HCT116 (cell line): ENCODE results near the gene TOP2B. TPM values are rescaled to one million over a fixed set of nuclear protein-coding genes. Genes with fewer than 3 reads are reported as not detected.

Source experiments
- ATAC-seq: fragments of 200-7000 bp; cut with Tn5 transposase; 2 replicates; pipeline ENCODE4 v1.9.1; 2020; ENCODE audit warnings: mild to moderate bottlenecking, moderate library complexity
- BruUV-seq: library from RNA; stranded (reverse); fragments of 400-500 nt; replicated peaks from 2 replicates; lab custom pipeline; 2021; lab: Mats Ljungman, UMichigan
- CTCF ChIA-PET: fragments of 300-600 bp; sonication (Branson Sonifier 250); formaldehyde crosslinking; loops from one replicate; lab custom pipeline; 2021; ENCODE audit warnings: antibody characterized with exemption; lab: Charles Lee
- POLR2A ChIA-PET: fragments of 300-600, 350-600 bp; sonication (Branson Sonifier 250); formaldehyde crosslinking; loops from one replicate; lab custom pipeline; 2021; ENCODE audit warnings: antibody characterized with exemption; lab: Charles Lee
- RAD21 ChIA-PET, 2 experiments: fragments of 300-600 bp; sonication (Branson Sonifier 250); formaldehyde crosslinking; loops; one replicate each; lab custom pipeline; 2023; ENCODE audit warnings: low total read pairs in 2 of 2; ENCODE audit not compliant: uncharacterized antibody in 2 of 2, unreplicated experiment in 2 of 2, low non-redundant PET in 1 of 2; lab: Charles Lee
- DNase-seq: peaks from one replicate; pipeline ENCODE4 v3.0.0-alpha.2; 2010; ENCODE audit warnings: low read depth, low spot score
- H2AFZ ChIP-seq: fragments of 200-600 bp; shearing (Covaris generic), sonication (generic); 2 replicates; pipeline ENCODE4 v1.6.1; 2017; ENCODE audit warnings: low read depth, mixed run types, mixed read lengths, antibody characterized with exemption, low read length; ENCODE audit not compliant: poor library complexity, severe bottlenecking
- H3K27ac ChIP-seq: 2 replicates; pipeline ENCODE4 v1.5.1; 2012; ENCODE audit warnings: low read depth, low read length
- H3K27me3 ChIP-seq: fragments of 200-600 bp; sonication (generic); 2 replicates; pipeline ENCODE4 v1.6.1; 2016; ENCODE audit warnings: mixed run types, low read length, mixed read lengths; ENCODE audit not compliant: insufficient read depth
- H3K36me3 ChIP-seq, 2 experiments: fragments of 200-500 bp in 1 of 2; fragments of 200-600 bp in 1 of 2; sonication (Bioruptor generic) in 1 of 2; sonication (generic) in 1 of 2; 2 replicates each; pipeline versions ENCODE4 v1.5.1 to v1.6.1; 2014 to 2016; ENCODE audit warnings: low read length in 2 of 2, inconsistent platforms in 1 of 2, mixed read lengths in 1 of 2, mixed run types in 1 of 2; ENCODE audit not compliant: insufficient read depth in 2 of 2, control insufficient read depth in 1 of 2
- H3K4me1 ChIP-seq, 2 experiments: fragments of 200-600 bp in 1 of 2; sonication (generic) in 1 of 2; 2 replicates each; pipeline versions ENCODE4 v1.5.1 to v1.6.1; 2012 to 2017; ENCODE audit warnings: low read length in 2 of 2, inconsistent platforms in 1 of 2, mild to moderate bottlenecking in 1 of 2, mixed read lengths in 1 of 2, mixed run types in 1 of 2, moderate library complexity in 1 of 2; ENCODE audit not compliant: insufficient read depth in 2 of 2, control insufficient read depth in 1 of 2
- H3K4me2 ChIP-seq: fragments of 200-600 bp; sonication (generic); 2 replicates; pipeline ENCODE4 v1.6.1; 2017; ENCODE audit warnings: mixed run types, low read length, mixed read lengths
- H3K4me3 ChIP-seq, 2 experiments: fragments of 200-600 bp in 1 of 2; sonication (generic) in 1 of 2; replicated peaks in 1 of 2; 2 replicates each; pipeline ENCODE4 v1.5.1; 2011 to 2016; ENCODE audit warnings: low read length in 2 of 2, control low read depth in 1 of 2, low read depth in 1 of 2, mild to moderate bottlenecking in 1 of 2, mixed read lengths in 1 of 2, mixed run types in 1 of 2
- H3K79me2 ChIP-seq: fragments of 200-600 bp; sonication (generic); 2 replicates; pipeline ENCODE4 v1.6.1; 2017; ENCODE audit warnings: mild to moderate bottlenecking, mixed run types, low read length, moderate library complexity, mixed read lengths; ENCODE audit not compliant: insufficient read depth
- H3K9ac ChIP-seq: fragments of 200-600 bp; sonication (generic); 2 replicates; pipeline ENCODE4 v1.6.1; 2016; ENCODE audit warnings: low read length, mixed read lengths
- H3K9me2 ChIP-seq: fragments of 200-600 bp; sonication (generic), shearing (Covaris generic); 2 replicates; pipeline ENCODE4 v1.6.1; 2017; ENCODE audit warnings: mixed run types, mild to moderate bottlenecking, moderate library complexity; ENCODE audit not compliant: insufficient read depth
- H3K9me3 ChIP-seq, 2 experiments: fragments of 200-500 bp in 1 of 2; fragments of 200-600 bp in 1 of 2; sonication (Bioruptor generic) in 1 of 2; sonication (generic) in 1 of 2; 2 replicates each; pipeline ENCODE4 v1.6.1; 2014 to 2017; ENCODE audit warnings: low read length in 2 of 2, mixed read lengths in 2 of 2, inconsistent platforms in 1 of 2, low read depth in 1 of 2, mild to moderate bottlenecking in 1 of 2, mixed run types in 1 of 2, moderate library complexity in 1 of 2; ENCODE audit not compliant: control insufficient read depth in 1 of 2, insufficient read depth in 1 of 2
- H4K20me1 ChIP-seq: fragments of 200-600 bp; sonication (generic), shearing (Covaris generic); 2 replicates; pipeline ENCODE4 v1.6.1; 2017; ENCODE audit warnings: mixed run types, mild to moderate bottlenecking, moderate library complexity; ENCODE audit not compliant: insufficient read depth
- ATF3 ChIP-seq: IDR thresholded peaks from 2 replicates; pipeline ENCODE4 v1.6.1; 2012
- CBX3 ChIP-seq: IDR thresholded peaks from 2 replicates; pipeline ENCODE4 v1.6.1; 2012; ENCODE audit warnings: low read depth
- EGR1 ChIP-seq: IDR thresholded peaks from 2 replicates; pipeline ENCODE4 v1.6.1; 2012; ENCODE audit warnings: low read depth
- EZH2 ChIP-seq: fragments of 200-600 bp; sonication (generic); IDR thresholded peaks from 2 replicates; pipeline ENCODE4 v1.6.1; 2017; ENCODE audit warnings: antibody characterized with exemption, mixed run types
- MAX ChIP-seq: IDR thresholded peaks from 2 replicates; pipeline ENCODE4 v1.6.1; 2012
- POLR2A ChIP-seq: IDR thresholded peaks from 2 replicates; pipeline ENCODE4 v1.7.0; 2011; ENCODE audit warnings: borderline replicate concordance; ENCODE audit not compliant: insufficient read depth, insufficient read length; ENCODE audit errors: extremely low read depth
- SIN3A ChIP-seq: IDR thresholded peaks from 2 replicates; pipeline ENCODE4 v1.6.1; 2012; ENCODE audit warnings: low read depth
- SP1 ChIP-seq: IDR thresholded peaks from 2 replicates; pipeline ENCODE4 v1.6.1; 2012; ENCODE audit warnings: low read depth
- YY1 ChIP-seq: IDR thresholded peaks from 2 replicates; pipeline ENCODE4 v1.6.1; 2011; ENCODE audit warnings: low read length, low read depth, moderate library complexity, mild to moderate bottlenecking; ENCODE audit not compliant: insufficient replicate concordance; ENCODE audit errors: extremely low read depth
- ZFX ChIP-seq: fragments of 450-650 bp; IDR thresholded peaks from 2 replicates; pipeline ENCODE4 v1.6.1; 2017
- intact Hi-C: fragments of 100-400 bp; cut with micrococcal nuclease; formaldehyde crosslinking; loops from 2 replicates; pipeline ENCODE4 v1.10.0; 2022
- total RNA-seq: library from RNA; stranded (reverse); gene quantifications from one replicate; pipeline ENCODE4 v1.2.1, GENCODE V29; 2021; ENCODE audit not compliant: unreplicated experiment

Gene TOP2B
- total RNA-seq, 1 experiment from 2014 or later = 101 TPM

DNA sequence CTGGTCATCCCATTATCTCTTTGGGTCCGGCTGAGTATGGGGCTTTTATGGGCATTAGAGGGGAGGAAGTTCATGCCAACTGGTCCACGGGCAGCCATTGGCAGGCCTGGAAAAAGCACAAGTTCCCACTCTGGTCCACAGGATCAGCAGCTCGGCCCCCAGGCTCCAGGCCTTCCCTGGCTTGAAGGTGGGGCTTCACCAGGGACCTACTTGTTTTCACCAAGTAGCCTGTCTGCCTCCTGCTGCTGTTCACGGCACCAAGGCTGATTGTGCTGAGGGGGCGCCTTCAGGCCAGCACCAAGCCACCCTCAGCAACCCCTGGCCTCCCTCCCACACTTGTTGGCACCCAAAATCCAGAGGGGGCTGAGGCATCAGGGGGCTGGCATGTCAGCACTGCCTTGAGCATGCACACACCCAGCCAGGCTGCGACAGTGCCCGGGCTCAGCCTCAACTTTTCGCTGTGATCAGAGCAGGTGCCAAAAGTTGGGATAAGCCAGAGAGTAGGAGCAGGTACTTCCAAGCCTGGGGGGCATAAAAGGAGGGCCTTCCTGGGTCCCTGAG, 9.1 kb upstream of the TOP2B start:
- Histone ChIP-seq H3K9ac (no peak overlapping the region), H3K27me3 (no peaks in the 10 kb centered on the region), H2AFZ (no peak overlapping the region), H3K9me3 (no peaks in the 10 kb centered on the region), H3K4me2 (no peak overlapping the region), H3K36me3 (no peaks in the 10 kb centered on the region), H3K79me2 (no peaks in the 10 kb centered on the region), H3K27ac (no peak overlapping the region), H3K9me2 (no peaks in the 10 kb centered on the region), H3K4me3 (no peak overlapping the region), H4K20me1 (no peaks in the 10 kb centered on the region), H3K4me1 (peaks cover 0 to 4% of the 10 kb centered on the region in 2 experiments; a peak in 1 of 4 replicates)
- ChIA-PET POLR2A (no interaction called here), CTCF (no interaction called here), RAD21 (no interaction called here)
- DNase-seq (no peak), ATAC-seq (no peak)
- intact Hi-C loops = no loop called here
- TF ChIP-seq YY1 (no peak), CBX3 (no peak), ATF3 (no peak), ZFX (no peak), SP1 (no peak), EZH2 (no peak), EGR1 (no peak), POLR2A (no peak), MAX (no peak), SIN3A (no peak)
- BruUV-seq = no TSS peak
